Osteocyte (in vitro differentiated cells): Measurements from ENCODE around the gene KDM7A. TPM values are rescaled to one million over a fixed set of nuclear protein-coding genes. Genes with fewer than 3 reads are reported as not detected.
A peak's percentile ranks its signal among the peaks of the same experiment; 100 is the strongest.
"Not testable (repeated sequence)": the region's sequence is repeated elsewhere in the genome, so short reads cannot be mapped to it uniquely, and the experiment has no call there.

Source experiments
- DNase-seq: peaks from one replicate; pipeline ENCODE4 v3.0.0; 2021; ENCODE audit warnings: mixed read lengths; ENCODE audit not compliant: unreplicated experiment; ENCODE audit errors: extremely low spot score
- H3K27ac Mint-ChIP-seq: one replicate; pipeline ENCODE4 v1.8.0; 2021; ENCODE audit warnings: mild to moderate bottlenecking, mixed read lengths; ENCODE audit not compliant: unreplicated experiment
- H3K27me3 Mint-ChIP-seq: one replicate; pipeline ENCODE4 v1.8.0; 2021; ENCODE audit warnings: mixed read lengths; ENCODE audit not compliant: unreplicated experiment
- H3K36me3 Mint-ChIP-seq: one replicate; pipeline ENCODE4 v1.8.0; 2021; ENCODE audit warnings: mixed read lengths; ENCODE audit not compliant: unreplicated experiment
- H3K4me1 Mint-ChIP-seq: one replicate; pipeline ENCODE4 v1.8.0; 2021; ENCODE audit warnings: mixed read lengths; ENCODE audit not compliant: unreplicated experiment
- H3K4me3 Mint-ChIP-seq: one replicate; pipeline ENCODE4 v1.8.0; 2021; ENCODE audit warnings: mild to moderate bottlenecking, moderate library complexity, mixed read lengths; ENCODE audit not compliant: unreplicated experiment
- H3K9me3 Mint-ChIP-seq: one replicate; pipeline ENCODE4 v1.8.0; 2021; ENCODE audit warnings: mixed read lengths; ENCODE audit not compliant: unreplicated experiment
- total RNA-seq: library from RNA; stranded (reverse); gene quantifications from 2 replicates; pipeline ENCODE4 v1.2.1, GENCODE V29; 2021
- TF ChIP-seq, protein P1 (sequence below): fragments of 200-600 bp; sonication (generic); IDR thresholded peaks from 2 replicates; pipeline ENCODE4 v1.5.0; 2021; ENCODE audit warnings: antibody characterized with exemption, mild to moderate bottlenecking, moderate library complexity

Gene KDM7A
- total RNA-seq, 1 donor from 2014 or later: 8.8 TPM

DNA sequence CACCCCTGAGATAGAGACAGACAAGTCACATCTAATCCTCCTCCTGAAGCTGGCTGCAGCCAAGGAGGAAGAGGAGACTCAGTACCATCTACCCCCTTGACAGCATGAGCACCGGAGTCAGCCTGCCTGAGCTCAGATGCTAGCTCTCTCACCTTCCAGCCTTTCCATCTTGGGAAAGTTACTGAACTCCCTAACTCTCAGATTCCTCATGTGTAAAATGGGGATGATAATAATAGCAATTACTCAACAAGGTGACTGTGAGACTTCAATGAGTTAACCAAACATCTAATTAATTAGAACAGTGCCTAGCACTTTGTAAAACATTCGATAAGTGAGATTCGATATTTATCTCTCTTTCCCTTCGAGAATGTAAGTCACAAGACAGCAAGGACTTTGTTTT, 6.4 kb downstream of the KDM7A start:
- Mint-ChIP-seq H3K27ac (no peak overlapping the region), H3K4me3 (no peak overlapping the region), H3K4me1 (peaks cover 10% of the 10 kb centered on the region), H3K36me3 (no peaks in the 10 kb centered on the region), H3K9me3 (no peaks in the 10 kb centered on the region), H3K27me3 (no peaks in the 10 kb centered on the region)
- no peak for DNase-seq
- TF ChIP-seq, protein P1, sequence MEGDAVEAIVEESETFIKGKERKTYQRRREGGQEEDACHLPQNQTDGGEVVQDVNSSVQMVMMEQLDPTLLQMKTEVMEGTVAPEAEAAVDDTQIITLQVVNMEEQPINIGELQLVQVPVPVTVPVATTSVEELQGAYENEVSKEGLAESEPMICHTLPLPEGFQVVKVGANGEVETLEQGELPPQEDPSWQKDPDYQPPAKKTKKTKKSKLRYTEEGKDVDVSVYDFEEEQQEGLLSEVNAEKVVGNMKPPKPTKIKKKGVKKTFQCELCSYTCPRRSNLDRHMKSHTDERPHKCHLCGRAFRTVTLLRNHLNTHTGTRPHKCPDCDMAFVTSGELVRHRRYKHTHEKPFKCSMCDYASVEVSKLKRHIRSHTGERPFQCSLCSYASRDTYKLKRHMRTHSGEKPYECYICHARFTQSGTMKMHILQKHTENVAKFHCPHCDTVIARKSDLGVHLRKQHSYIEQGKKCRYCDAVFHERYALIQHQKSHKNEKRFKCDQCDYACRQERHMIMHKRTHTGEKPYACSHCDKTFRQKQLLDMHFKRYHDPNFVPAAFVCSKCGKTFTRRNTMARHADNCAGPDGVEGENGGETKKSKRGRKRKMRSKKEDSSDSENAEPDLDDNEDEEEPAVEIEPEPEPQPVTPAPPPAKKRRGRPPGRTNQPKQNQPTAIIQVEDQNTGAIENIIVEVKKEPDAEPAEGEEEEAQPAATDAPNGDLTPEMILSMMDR: no peak

DNA sequence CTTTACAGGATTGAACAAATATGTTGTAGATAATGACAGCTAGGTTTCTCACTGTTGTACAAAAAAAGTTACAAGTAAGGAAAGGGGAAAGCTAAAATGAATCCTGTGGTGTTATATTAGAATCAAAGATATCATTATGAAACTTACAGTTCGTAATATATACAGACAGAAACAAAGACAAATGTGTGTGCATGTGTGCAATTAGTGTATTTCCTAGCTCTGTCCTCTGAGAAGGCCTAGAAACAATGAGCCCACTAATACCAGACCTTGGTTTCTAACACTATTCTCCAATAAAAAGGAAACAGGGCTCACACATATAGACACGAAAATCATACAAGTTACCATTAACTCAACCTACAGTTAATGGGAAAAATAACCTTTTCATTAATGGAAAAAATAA, 8.0 kb downstream of the KDM7A start:
- Mint-ChIP-seq H3K4me1 (peaks cover 9% of the 10 kb centered on the region), H3K9me3 (no peaks in the 10 kb centered on the region), H3K4me3 (no peak overlapping the region), H3K27me3 (no peaks in the 10 kb centered on the region), H3K36me3 (no peaks in the 10 kb centered on the region), H3K27ac (no peak overlapping the region)
- TF ChIP-seq, protein P1: no peak
- DNase-seq: no peak

DNA sequence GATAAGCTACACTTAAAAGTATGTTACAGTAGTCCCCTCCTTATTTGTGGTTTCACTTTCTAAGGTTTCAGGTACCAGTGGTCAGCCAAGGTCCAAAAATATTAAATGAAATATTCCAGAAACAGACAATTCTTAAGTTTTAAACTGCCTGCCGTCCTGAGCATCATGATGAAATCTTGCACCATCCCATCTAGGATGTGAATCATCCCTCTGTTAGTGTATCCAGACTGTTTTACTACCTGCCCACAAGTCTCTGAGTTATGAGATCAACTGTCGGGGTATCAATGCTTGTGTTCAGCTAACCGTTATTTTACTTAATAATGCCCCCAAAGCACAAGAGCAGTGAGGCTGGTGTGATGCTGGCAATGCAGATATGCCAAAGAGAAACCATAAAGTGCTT, 11.4 kb downstream of the KDM7A start:
- no peak for DNase-seq
- H3K9me3 Mint-ChIP-seq: no peaks in the 10 kb centered on the region
- TF ChIP-seq, protein P1: no peak
- no peaks in the 10 kb centered on the region for H3K27me3 Mint-ChIP-seq
- H3K36me3 Mint-ChIP-seq: no peaks in the 10 kb centered on the region
- peak overlapping the region; percentile 78 for H3K27ac Mint-ChIP-seq
- H3K4me3 Mint-ChIP-seq: no peak overlapping the region
- peaks cover 15% of the 10 kb centered on the region for H3K4me1 Mint-ChIP-seq

DNA sequence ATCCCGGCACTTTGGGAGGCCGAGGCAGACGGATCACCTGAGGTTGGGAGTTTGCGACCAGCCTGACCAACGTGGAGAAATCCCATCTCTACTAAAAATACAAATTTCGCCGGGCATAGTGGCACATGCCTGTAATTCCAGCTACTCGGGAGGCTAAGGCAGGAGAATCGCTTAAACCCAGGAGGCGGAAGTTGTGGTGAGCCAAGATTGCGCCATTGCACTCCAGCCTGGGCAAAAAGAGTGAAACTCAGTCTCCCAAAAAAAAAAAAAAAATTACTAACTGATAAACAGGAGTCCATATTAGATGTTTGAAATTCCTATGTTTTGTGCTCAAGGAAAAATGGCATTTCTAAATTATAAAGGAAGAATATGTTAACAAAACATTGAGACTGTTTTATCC, 14.7 kb downstream of the KDM7A start:
- not testable (repeated sequence) for H3K27me3 Mint-ChIP-seq, H3K4me3 Mint-ChIP-seq, H3K9me3 Mint-ChIP-seq, DNase-seq, H3K27ac Mint-ChIP-seq, H3K36me3 Mint-ChIP-seq
- H3K4me1 Mint-ChIP-seq: peaks cover 24% of the 10 kb centered on the region

DNA sequence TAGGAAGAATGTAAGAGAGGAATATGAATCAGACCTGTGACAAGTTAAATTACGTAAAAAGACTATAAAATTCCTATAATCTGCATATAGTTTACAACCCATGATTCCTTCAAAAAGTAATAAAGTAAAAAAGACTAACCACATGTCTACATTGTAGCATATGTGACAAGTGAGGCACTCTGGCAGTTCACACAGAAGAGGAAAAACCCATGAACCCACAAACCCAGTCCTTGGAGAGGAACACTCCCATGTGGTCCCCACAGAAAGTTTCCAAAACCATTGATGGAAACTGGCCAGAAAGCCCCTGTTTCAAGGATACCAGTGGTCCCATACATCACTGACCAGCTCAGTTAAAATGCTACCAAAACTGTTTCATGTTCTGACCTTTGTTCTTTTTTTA, 15.7 kb downstream of the KDM7A start:
- H3K27me3 Mint-ChIP-seq: no peaks in the 10 kb centered on the region
- no peak for DNase-seq
- no peak overlapping the region for H3K4me3 Mint-ChIP-seq
- TF ChIP-seq, protein P1: no peak
- H3K36me3 Mint-ChIP-seq: peaks cover 5% of the 10 kb centered on the region
- H3K27ac Mint-ChIP-seq: no peak overlapping the region
- H3K9me3 Mint-ChIP-seq: no peaks in the 10 kb centered on the region
- H3K4me1 Mint-ChIP-seq: peaks cover 24% of the 10 kb centered on the region

DNA sequence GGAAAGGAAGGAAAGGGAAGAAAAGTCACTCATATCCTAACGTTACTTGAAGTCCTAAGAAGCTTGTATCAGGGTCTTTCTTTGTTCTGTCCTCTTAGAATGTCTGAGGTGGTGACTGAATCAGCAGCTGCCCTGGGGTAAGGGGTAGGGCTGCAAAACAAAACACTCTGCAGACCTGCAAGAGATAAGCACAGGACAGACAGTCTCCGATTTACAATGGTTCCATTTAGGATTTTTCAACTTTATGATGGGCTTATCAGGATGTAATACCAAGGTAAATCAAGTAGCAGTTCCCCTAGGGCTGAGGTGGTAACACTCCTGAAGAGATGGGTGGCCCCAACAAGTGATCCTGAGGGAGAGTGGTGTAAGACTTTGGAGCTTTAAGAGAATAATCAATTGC, 16.5 kb downstream of the KDM7A start:
- Mint-ChIP-seq H3K36me3 (peaks cover 5% of the 10 kb centered on the region), H3K27me3 (no peaks in the 10 kb centered on the region), H3K4me3 (no peak overlapping the region), H3K9me3 (no peaks in the 10 kb centered on the region), H3K27ac (no peak overlapping the region), H3K4me1 (peaks cover 19% of the 10 kb centered on the region)
- TF ChIP-seq, protein P1: no peak
- no peak for DNase-seq
